ENCODE data around the gene DRC3. TPM values are rescaled to one million over a fixed set of nuclear protein-coding genes. Genes with fewer than 3 reads are reported as not detected.

DRC3 gene
- total RNA-seq, 1 donor from 2014 or later = under 0.01 TPM

DNA sequence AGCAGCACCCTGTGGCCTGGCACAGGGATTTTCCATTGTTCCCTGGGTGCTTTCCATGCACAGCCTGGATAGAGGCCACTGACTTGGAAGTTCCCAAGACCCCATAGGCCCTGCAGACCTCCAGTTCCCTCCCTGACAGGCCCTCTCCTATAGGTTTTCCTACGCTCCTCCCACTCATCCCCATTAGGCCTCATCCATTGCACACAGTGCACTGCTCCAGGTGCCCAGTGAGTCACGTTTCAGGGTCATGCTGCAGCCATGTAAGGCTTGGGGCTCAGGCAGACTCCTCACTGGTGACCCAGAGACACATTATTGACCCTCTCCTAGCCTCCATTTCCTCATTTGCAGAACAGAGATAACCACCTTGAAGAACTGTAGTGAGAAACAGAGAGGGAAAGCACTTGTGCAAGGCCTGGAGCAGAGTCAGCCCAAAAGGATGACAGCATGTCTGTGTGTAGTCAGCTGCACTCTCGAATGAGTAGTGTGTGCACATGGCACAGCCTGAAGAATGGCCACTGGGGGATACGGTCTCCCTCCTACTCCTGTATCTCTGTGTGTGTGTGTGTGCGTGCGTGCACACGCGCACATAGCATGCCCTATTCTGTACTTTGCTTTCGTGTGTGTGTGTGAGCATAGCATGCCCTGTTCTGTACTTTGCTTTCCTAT is 26.8 kb downstream of the DRC3 start:
- TF ChIP-seq, protein P1, sequence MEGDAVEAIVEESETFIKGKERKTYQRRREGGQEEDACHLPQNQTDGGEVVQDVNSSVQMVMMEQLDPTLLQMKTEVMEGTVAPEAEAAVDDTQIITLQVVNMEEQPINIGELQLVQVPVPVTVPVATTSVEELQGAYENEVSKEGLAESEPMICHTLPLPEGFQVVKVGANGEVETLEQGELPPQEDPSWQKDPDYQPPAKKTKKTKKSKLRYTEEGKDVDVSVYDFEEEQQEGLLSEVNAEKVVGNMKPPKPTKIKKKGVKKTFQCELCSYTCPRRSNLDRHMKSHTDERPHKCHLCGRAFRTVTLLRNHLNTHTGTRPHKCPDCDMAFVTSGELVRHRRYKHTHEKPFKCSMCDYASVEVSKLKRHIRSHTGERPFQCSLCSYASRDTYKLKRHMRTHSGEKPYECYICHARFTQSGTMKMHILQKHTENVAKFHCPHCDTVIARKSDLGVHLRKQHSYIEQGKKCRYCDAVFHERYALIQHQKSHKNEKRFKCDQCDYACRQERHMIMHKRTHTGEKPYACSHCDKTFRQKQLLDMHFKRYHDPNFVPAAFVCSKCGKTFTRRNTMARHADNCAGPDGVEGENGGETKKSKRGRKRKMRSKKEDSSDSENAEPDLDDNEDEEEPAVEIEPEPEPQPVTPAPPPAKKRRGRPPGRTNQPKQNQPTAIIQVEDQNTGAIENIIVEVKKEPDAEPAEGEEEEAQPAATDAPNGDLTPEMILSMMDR (IDR thresholded peaks at IDR 0.05; ENCODE audit: insufficient read depth, low read length, severe bottlenecking) = no peak
- FAIRE-seq (no peak), DNase-seq (ENCODE audit: low read depth) (peak; percentile 29)

GRCh38 chr17:18000030-18000408 is 27.4 kb downstream of the DRC3 start:
- TF ChIP-seq, protein P1 (IDR thresholded peaks at IDR 0.05; ENCODE audit: insufficient read depth, low read length, severe bottlenecking) = no peak
- no peak overlapping the region for H3K4me3 ChIP-seq (ENCODE audit: low read depth, low read length)
- no peaks in the 10 kb centered on the region for H3K36me3 ChIP-seq (ENCODE audit: control insufficient read depth, insufficient read depth, low read length)
- FAIRE-seq (peak; percentile 73), DNase-seq (ENCODE audit: low read depth) (no peak)
- no peaks in the 10 kb centered on the region for H3K27me3 ChIP-seq (ENCODE audit: control insufficient read depth, insufficient read depth, low read length)

More for the DNA sequence above, 26.8 kb downstream of the DRC3 start:
- H3K36me3 ChIP-seq (ENCODE audit: control insufficient read depth, insufficient read depth, low read length) = no peaks in the 10 kb centered on the region
- no peaks in the 10 kb centered on the region for H3K27me3 ChIP-seq (ENCODE audit: control insufficient read depth, insufficient read depth, low read length)
- no peak overlapping the region for H3K4me3 ChIP-seq (ENCODE audit: low read depth, low read length)

DNA sequence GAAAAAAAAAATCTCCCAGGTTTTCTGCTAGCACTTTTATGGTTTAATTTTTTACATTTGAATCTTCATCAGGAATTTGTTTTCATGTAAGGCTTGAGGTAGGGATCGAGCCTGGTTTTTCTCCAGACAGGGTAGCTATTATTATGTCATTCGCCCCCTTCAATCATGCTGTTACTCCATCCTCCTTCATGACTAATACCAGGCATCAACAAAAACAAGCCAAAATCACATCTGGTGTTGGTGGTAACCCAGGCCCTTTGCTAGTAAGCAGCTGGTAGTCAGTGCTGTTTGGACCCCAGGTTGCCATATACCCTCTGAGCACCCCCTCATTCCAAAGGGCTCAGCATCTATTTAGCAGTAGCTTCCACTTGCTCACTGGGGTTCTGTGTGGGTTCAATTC is 29.5 kb downstream of the DRC3 start:
- H3K27me3 ChIP-seq (ENCODE audit: control insufficient read depth, insufficient read depth, low read length) = no peaks in the 10 kb centered on the region
- no peaks in the 10 kb centered on the region for H3K36me3 ChIP-seq (ENCODE audit: control insufficient read depth, insufficient read depth, low read length)
- FAIRE-seq = no peak
- DNase-seq (ENCODE audit: low read depth) = peak; percentile 7
- TF ChIP-seq, protein P1 (IDR thresholded peaks at IDR 0.05; ENCODE audit: insufficient read depth, low read length, severe bottlenecking) = no peak
- no peak overlapping the region for H3K4me3 ChIP-seq (ENCODE audit: low read depth, low read length)

- Histone ChIP-seq H3K36me3 (ENCODE audit: control insufficient read depth, insufficient read depth, low read length) (no peaks in the 10 kb centered on the region), H3K27me3 (ENCODE audit: control insufficient read depth, insufficient read depth, low read length) (no peaks in the 10 kb centered on the region), H3K4me3 (ENCODE audit: low read depth, low read length) (no peak overlapping the region)
- peak; percentile 64 for FAIRE-seq
- no peak for DNase-seq (ENCODE audit: low read depth)
- TF ChIP-seq, protein P1 (IDR thresholded peaks at IDR 0.05; ENCODE audit: insufficient read depth, low read length, severe bottlenecking) = no peak
These were observed 31.7 kb downstream of the DRC3 start for GRCh38 chr17:18004345-18004744.

GRCh38 chr17:18004884-18005305 is 32.2 kb downstream of the DRC3 start:
- Histone ChIP-seq H3K27me3 (ENCODE audit: control insufficient read depth, insufficient read depth, low read length) (no peaks in the 10 kb centered on the region), H3K4me3 (ENCODE audit: low read depth, low read length) (no peak overlapping the region), H3K36me3 (ENCODE audit: control insufficient read depth, insufficient read depth, low read length) (no peaks in the 10 kb centered on the region)
- DNase-seq (ENCODE audit: low read depth) = no peak
- TF ChIP-seq, protein P1 (IDR thresholded peaks at IDR 0.05; ENCODE audit: insufficient read depth, low read length, severe bottlenecking) = peak; percentile 39
- no peak for FAIRE-seq

DNA sequence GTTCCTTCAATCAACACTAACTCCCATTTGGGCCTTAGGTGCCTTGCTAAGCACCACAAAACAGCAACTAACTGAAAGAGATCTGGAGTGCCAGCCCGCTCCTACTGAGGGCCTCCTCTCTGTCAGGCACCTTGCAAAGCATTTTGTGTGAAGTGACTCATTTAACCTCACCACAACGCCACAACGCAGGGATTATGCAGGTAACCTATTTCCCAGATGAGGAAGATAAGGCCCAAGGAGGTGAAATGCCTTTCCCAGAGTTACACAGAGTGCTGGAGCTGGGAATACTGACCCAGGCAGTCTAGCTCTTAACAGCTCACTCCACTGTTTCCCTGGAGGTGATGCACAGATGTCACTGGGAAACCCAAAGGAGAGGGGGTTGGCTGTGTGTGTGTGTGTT is 32.8 kb downstream of the DRC3 start:
- DNase-seq (ENCODE audit: low read depth) (no peak), FAIRE-seq (no peak)
- H3K27me3 ChIP-seq (ENCODE audit: control insufficient read depth, insufficient read depth, low read length) = no peaks in the 10 kb centered on the region
- TF ChIP-seq, protein P1 (IDR thresholded peaks at IDR 0.05; ENCODE audit: insufficient read depth, low read length, severe bottlenecking) = no peak
- H3K4me3 ChIP-seq (ENCODE audit: low read depth, low read length) = no peak overlapping the region
- H3K36me3 ChIP-seq (ENCODE audit: control insufficient read depth, insufficient read depth, low read length) = no peaks in the 10 kb centered on the region

Measured in bronchial epithelial cell (primary cell).